Peyer's patch (tissue), 4 donors: ENCODE data around the gene HECTD4. TPM values are rescaled to one million over a fixed set of nuclear protein-coding genes. Genes with fewer than 3 reads are reported as not detected.

ENCODE experiments used
- DNase-seq, 3 donors: peaks; one replicate each; pipeline ENCODE4 v3.0.0-alpha.2; 2017 to 2019
- H3K27ac ChIP-seq, 4 donors: fragments of 200-600 bp; sonication (generic); one replicate each; pipeline ENCODE4 v1.5.1; 2016 to 2019
- H3K27me3 ChIP-seq, 2 donors: fragments of 200-600 bp; sonication (generic); one replicate each; pipeline ENCODE4 v1.5.1; 2019
- H3K36me3 ChIP-seq, 3 donors: fragments of 200-600 bp; sonication (generic); one replicate each; pipeline ENCODE4 v1.5.1; 2016 to 2019
- H3K4me1 ChIP-seq, 4 donors: fragments of 200-600 bp; sonication (generic); one replicate each; pipeline ENCODE4 v1.5.1; 2016 to 2019
- H3K4me3 ChIP-seq, 4 donors: fragments of 200-600 bp; sonication (generic); 1 replicate in 3 of 4; 2 replicates in 1 of 4; pipeline ENCODE4 v1.5.1; 2016 to 2019; ENCODE audit warnings: mild to moderate bottlenecking in 1 of 4
- H3K9me3 ChIP-seq, 4 donors: fragments of 200-600 bp; sonication (generic); one replicate each; pipeline ENCODE4 v1.5.1; 2016 to 2019; ENCODE audit warnings: mild to moderate bottlenecking in 1 of 4
- CTCF ChIP-seq, 6 experiments: fragments of 450-650 bp in 4 of 6; fragments of 200-600 bp in 2 of 6; sonication (generic) in 1 of 6; IDR thresholded peaks; one replicate each; pipeline ENCODE4 v1.5.1; 2017 to 2019; ENCODE audit warnings: antibody characterized with exemption in 6 of 6, mild to moderate bottlenecking in 3 of 6, moderate library complexity in 1 of 6
- POLR2A ChIP-seq, 2 donors: fragments of 450-650 bp; IDR thresholded peaks; one replicate each; pipeline ENCODE4 v1.5.1; 2017; ENCODE audit warnings: antibody characterized with exemption in 2 of 2, mild to moderate bottlenecking in 2 of 2, moderate library complexity in 2 of 2
- total RNA-seq, 4 donors: library from RNA; depleted of rRNA; stranded (reverse); fragments of >200 nt; gene quantifications; one replicate each; pipeline ENCODE4 v1.1.0, GENCODE V29; 2016

HECTD4 gene
- total RNA-seq, 4 donors from 2014 or later: 49.9 to 118 (median 87.3) TPM

- no peak overlapping the region for H3K27ac ChIP-seq
- no peak overlapping the region for H3K4me3 ChIP-seq
- no peaks in the 10 kb centered on the region for H3K27me3 ChIP-seq
- H3K4me1 ChIP-seq: no peaks in the 10 kb centered on the region
- H3K36me3 ChIP-seq: peaks cover 0 to 99% (median 10%) of the 10 kb centered on the region in 3 donors
- no peak for DNase-seq
- H3K9me3 ChIP-seq: no peaks in the 10 kb centered on the region
- no peak for TF ChIP-seq POLR2A (IDR thresholded peaks at IDR 0.05)
- no peak for TF ChIP-seq CTCF (IDR thresholded peaks at IDR 0.05)
These were observed 143.8 kb downstream of the HECTD4 start for GRCh38 chr12:112238441-112238840.

- Histone ChIP-seq H3K4me1 (no peaks in the 10 kb centered on the region), H3K9me3 (no peaks in the 10 kb centered on the region), H3K36me3 (peaks cover 0 to 97% (median 8%) of the 10 kb centered on the region in 3 donors), H3K27me3 (no peaks in the 10 kb centered on the region), H3K27ac (no peak overlapping the region), H3K4me3 (no peak overlapping the region)
- no peak for TF ChIP-seq POLR2A (IDR thresholded peaks at IDR 0.05)
- no peak for TF ChIP-seq CTCF (IDR thresholded peaks at IDR 0.05)
- no peak for DNase-seq
These were observed 145.4 kb downstream of the HECTD4 start for GRCh38 chr12:112236786-112237185.

- Histone ChIP-seq H3K36me3 (peaks cover 0 to 97% (median 8%) of the 10 kb centered on the region in 3 donors), H3K4me3 (no peak overlapping the region)
- TF ChIP-seq CTCF (IDR thresholded peaks at IDR 0.05): no peak
- TF ChIP-seq POLR2A (IDR thresholded peaks at IDR 0.05): no peak
These were observed 145.8 kb downstream of the HECTD4 start for GRCh38 chr12:112236386-112236785.

GRCh38 chr12:112234303-112234702, 147.9 kb downstream of the HECTD4 start:
- no peak for DNase-seq
- Histone ChIP-seq H3K9me3 (no peaks in the 10 kb centered on the region), H3K27ac (no peak overlapping the region), H3K4me1 (no peaks in the 10 kb centered on the region), H3K36me3 (peaks cover 0 to 96% (median 4%) of the 10 kb centered on the region in 3 donors), H3K27me3 (no peaks in the 10 kb centered on the region), H3K4me3 (no peak overlapping the region)
- no peak for TF ChIP-seq CTCF (IDR thresholded peaks at IDR 0.05)
- no peak for TF ChIP-seq POLR2A (IDR thresholded peaks at IDR 0.05)

More at GRCh38 chr12:112236386-112236785, 145.8 kb downstream of the HECTD4 start:
- DNase-seq: no peak
- no peaks in the 10 kb centered on the region for H3K27me3 ChIP-seq
- no peak overlapping the region for H3K27ac ChIP-seq
- H3K9me3 ChIP-seq: no peaks in the 10 kb centered on the region
- no peaks in the 10 kb centered on the region for H3K4me1 ChIP-seq

- Histone ChIP-seq H3K27ac (no peak overlapping the region), H3K4me3 (no peak overlapping the region), H3K36me3 (peaks cover 0 to 96% (median 0%) of the 10 kb centered on the region in 3 donors), H3K27me3 (no peaks in the 10 kb centered on the region), H3K9me3 (no peaks in the 10 kb centered on the region), H3K4me1 (no peaks in the 10 kb centered on the region)
- TF ChIP-seq CTCF (IDR thresholded peaks at IDR 0.05) (no peak), POLR2A (IDR thresholded peaks at IDR 0.05) (no peak)
- no peak for DNase-seq
These were observed 149.0 kb downstream of the HECTD4 start for GRCh38 chr12:112233242-112233641.

GRCh38 chr12:112230136-112230535, 152.1 kb downstream of the HECTD4 start:
- Histone ChIP-seq H3K4me1 (no peaks in the 10 kb centered on the region), H3K27me3 (no peaks in the 10 kb centered on the region), H3K4me3 (no peak overlapping the region), H3K9me3 (no peaks in the 10 kb centered on the region), H3K27ac (no peak overlapping the region), H3K36me3 (peaks cover 0 to 95% (median 0%) of the 10 kb centered on the region in 3 donors)
- TF ChIP-seq CTCF (IDR thresholded peaks at IDR 0.05) (no peak), POLR2A (IDR thresholded peaks at IDR 0.05) (no peak)
- no peak for DNase-seq
